Osteocyte (in vitro differentiated cells): ENCODE measurements around the gene KCNK13. TPM values are rescaled to one million over a fixed set of nuclear protein-coding genes. Genes with fewer than 3 reads are reported as not detected.

Experiments
- DNase-seq: peaks from one replicate; pipeline ENCODE4 v3.0.0; 2021; ENCODE audit warnings: mixed read lengths; ENCODE audit not compliant: unreplicated experiment; ENCODE audit errors: extremely low spot score
- H3K27ac Mint-ChIP-seq: one replicate; pipeline ENCODE4 v1.8.0; 2021; ENCODE audit warnings: mild to moderate bottlenecking, mixed read lengths; ENCODE audit not compliant: unreplicated experiment
- H3K27me3 Mint-ChIP-seq: one replicate; pipeline ENCODE4 v1.8.0; 2021; ENCODE audit warnings: mixed read lengths; ENCODE audit not compliant: unreplicated experiment
- H3K36me3 Mint-ChIP-seq: one replicate; pipeline ENCODE4 v1.8.0; 2021; ENCODE audit warnings: mixed read lengths; ENCODE audit not compliant: unreplicated experiment
- H3K4me1 Mint-ChIP-seq: one replicate; pipeline ENCODE4 v1.8.0; 2021; ENCODE audit warnings: mixed read lengths; ENCODE audit not compliant: unreplicated experiment
- H3K4me3 Mint-ChIP-seq: one replicate; pipeline ENCODE4 v1.8.0; 2021; ENCODE audit warnings: mild to moderate bottlenecking, moderate library complexity, mixed read lengths; ENCODE audit not compliant: unreplicated experiment
- H3K9me3 Mint-ChIP-seq: one replicate; pipeline ENCODE4 v1.8.0; 2021; ENCODE audit warnings: mixed read lengths; ENCODE audit not compliant: unreplicated experiment
- CTCF ChIP-seq: fragments of 200-600 bp; sonication (generic); IDR thresholded peaks from 2 replicates; pipeline ENCODE4 v1.5.0; 2021; ENCODE audit warnings: antibody characterized with exemption, mild to moderate bottlenecking, moderate library complexity
- total RNA-seq: library from RNA; stranded (reverse); gene quantifications from 2 replicates; pipeline ENCODE4 v1.2.1, GENCODE V29; 2021

The KCNK13 gene
- total RNA-seq, 1 donor from 2014 or later = not detected

GRCh38 chr14:90140298-90140955, 78.6 kb downstream of the KCNK13 start:
- Mint-ChIP-seq H3K4me3 (no peak overlapping the region), H3K27ac (no peak overlapping the region), H3K36me3 (no peaks in the 10 kb centered on the region), H3K9me3 (no peaks in the 10 kb centered on the region), H3K27me3 (peaks cover 6% of the 10 kb centered on the region), H3K4me1 (peaks cover 2% of the 10 kb centered on the region)
- no peak for DNase-seq
- no peak for TF ChIP-seq CTCF

GRCh38 chr14:90140956-90141316, 79.1 kb downstream of the KCNK13 start:
- no peak for DNase-seq
- H3K9me3 Mint-ChIP-seq = no peaks in the 10 kb centered on the region
- H3K4me1 Mint-ChIP-seq = peaks cover 2% of the 10 kb centered on the region
- H3K4me3 Mint-ChIP-seq = no peak overlapping the region
- TF ChIP-seq CTCF = no peak
- H3K27ac Mint-ChIP-seq = no peak overlapping the region
- no peaks in the 10 kb centered on the region for H3K36me3 Mint-ChIP-seq
- H3K27me3 Mint-ChIP-seq = peaks cover 10% of the 10 kb centered on the region

- DNase-seq = no peak
- H3K4me3 Mint-ChIP-seq = no peak overlapping the region
- H3K4me1 Mint-ChIP-seq = no peaks in the 10 kb centered on the region
- no peaks in the 10 kb centered on the region for H3K36me3 Mint-ChIP-seq
- TF ChIP-seq CTCF = no peak
- peaks cover 4% of the 10 kb centered on the region for H3K9me3 Mint-ChIP-seq
- no peak overlapping the region for H3K27ac Mint-ChIP-seq
- H3K27me3 Mint-ChIP-seq = no peaks in the 10 kb centered on the region
These were observed 91.6 kb downstream of the KCNK13 start for GRCh38 chr14:90153429-90153828.

- Mint-ChIP-seq H3K27me3 (no peaks in the 10 kb centered on the region), H3K9me3 (peaks cover 4% of the 10 kb centered on the region), H3K4me3 (no peak overlapping the region), H3K36me3 (no peaks in the 10 kb centered on the region), H3K4me1 (no peaks in the 10 kb centered on the region), H3K27ac (no peak overlapping the region)
- DNase-seq = no peak
- no peak for TF ChIP-seq CTCF
These were observed 92.3 kb downstream of the KCNK13 start for GRCh38 chr14:90154110-90154509.

- Mint-ChIP-seq H3K9me3 (peaks cover 3% of the 10 kb centered on the region), H3K4me3 (no peak overlapping the region), H3K27ac (no peak overlapping the region), H3K36me3 (no peaks in the 10 kb centered on the region), H3K4me1 (no peaks in the 10 kb centered on the region), H3K27me3 (peaks cover 5% of the 10 kb centered on the region)
- TF ChIP-seq CTCF = no peak
- DNase-seq = no peak
These were observed 97.4 kb downstream of the KCNK13 start for GRCh38 chr14:90159146-90159545.
